IMR-90 (cell line): Measurements from ENCODE around the gene SLC15A3. TPM values are rescaled to one million over a fixed set of nuclear protein-coding genes. Genes with fewer than 3 reads are reported as not detected.

Source experiments
- ATAC-seq: fragments of 200-7000 bp; cut with Tn5 transposase; 2 replicates; pipeline ENCODE4 v1.9.1; 2020; ENCODE audit warnings: low read depth, mild to moderate bottlenecking, moderate library complexity
- BruUV-seq: library from RNA; stranded (reverse); fragments of 400-500 nt; replicated peaks from 2 replicates; lab custom pipeline; 2021; lab: Mats Ljungman, UMichigan
- CTCF ChIA-PET: fragments of 300-600 bp; formaldehyde crosslinking; extraction: SDS; loops from one replicate; lab custom pipeline; 2021; ENCODE audit warnings: antibody characterized with exemption; lab: Yijun Ruan, JAX
- POLR2A ChIA-PET: fragments of 300-600 bp; sonication (Branson Sonifier 250); formaldehyde crosslinking; loops from one replicate; lab custom pipeline; 2022; ENCODE audit warnings: antibody characterized with exemption; ENCODE audit not compliant: unreplicated experiment; lab: Charles Lee
- DNase-seq: peaks from one replicate; pipeline ENCODE4 v3.0.0; 2013
- H2AFZ ChIP-seq: replicated peaks from 2 replicates; pipeline ENCODE3; 2013; ENCODE audit warnings: low read length, mild to moderate bottlenecking; ENCODE audit not compliant: poor library complexity
- H2AK5ac ChIP-seq: 2 replicates; pipeline ENCODE4 v1.6.1; 2013; ENCODE audit warnings: low read depth, low read length, inconsistent platforms
- H2AK9ac ChIP-seq: replicated peaks from 2 replicates; pipeline ENCODE3; 2013; ENCODE audit warnings: mild to moderate bottlenecking, low read depth, low read length, moderate library complexity; ENCODE audit not compliant: poor library complexity
- H2BK120ac ChIP-seq: 2 replicates; pipeline ENCODE4 v1.6.1; 2013; ENCODE audit warnings: low read depth, low read length, inconsistent platforms
- H2BK15ac ChIP-seq: 3 replicates; pipeline ENCODE4 v1.6.1; 2013; ENCODE audit warnings: low read depth, low read length, inconsistent platforms
- H2BK20ac ChIP-seq: 2 replicates; pipeline ENCODE4 v1.6.1; 2013; ENCODE audit warnings: low read depth, mild to moderate bottlenecking, inconsistent platforms, low read length, moderate library complexity
- H2BK5ac ChIP-seq: 2 replicates; pipeline ENCODE4 v1.6.1; 2013; ENCODE audit warnings: mild to moderate bottlenecking, low read depth, low read length, inconsistent platforms; ENCODE audit not compliant: poor library complexity, severe bottlenecking
- H3K14ac ChIP-seq: replicated peaks from 2 replicates; pipeline ENCODE4 v1.6.1; 2013; ENCODE audit warnings: low read depth, low read length, inconsistent platforms
- H3K18ac ChIP-seq: 2 replicates; pipeline ENCODE4 v1.6.1; 2013; ENCODE audit warnings: low read depth, low read length, control low read depth
- H3K23ac ChIP-seq: 2 replicates; pipeline ENCODE4 v1.6.1; 2013; ENCODE audit warnings: low read depth, low read length, inconsistent platforms
- H3K27ac ChIP-seq: 2 replicates; pipeline ENCODE4 v1.5.1; 2013; ENCODE audit warnings: mild to moderate bottlenecking, control low read depth, low read length; ENCODE audit not compliant: insufficient read depth
- H3K27me3 ChIP-seq: 2 replicates; pipeline ENCODE4 v1.6.1; 2013; ENCODE audit warnings: low read length; ENCODE audit not compliant: control insufficient read depth, insufficient read depth
- H3K36me3 ChIP-seq: 2 replicates; pipeline ENCODE4 v1.6.1; 2013; ENCODE audit warnings: low read length, mixed read lengths; ENCODE audit not compliant: control insufficient read depth, insufficient read depth
- H3K4ac ChIP-seq: 2 replicates; pipeline ENCODE4 v1.6.1; 2013; ENCODE audit warnings: low read depth, low read length, inconsistent platforms
- H3K4me1 ChIP-seq: 2 replicates; pipeline ENCODE4 v1.6.1; 2013; ENCODE audit warnings: low read length, mixed read lengths; ENCODE audit not compliant: control insufficient read depth, insufficient read depth
- H3K4me2 ChIP-seq: 2 replicates; pipeline ENCODE4 v1.6.1; 2013; ENCODE audit warnings: low read depth, mild to moderate bottlenecking, control low read depth, low read length, moderate library complexity
- H3K4me3 ChIP-seq: 2 replicates; pipeline ENCODE4 v1.5.1; 2013; ENCODE audit warnings: low read depth, mild to moderate bottlenecking, control low read depth, low read length, moderate library complexity; ENCODE audit not compliant: insufficient read depth
- H3K56ac ChIP-seq: 2 replicates; pipeline ENCODE4 v1.6.1; 2013; ENCODE audit warnings: low read length, inconsistent platforms; ENCODE audit not compliant: insufficient read depth; ENCODE audit errors: extremely low read depth
- H3K79me1 ChIP-seq, 2 experiments: 2 replicates each; pipeline ENCODE4 v1.6.1; 2013; ENCODE audit warnings: low read length in 2 of 2, inconsistent platforms in 1 of 2, low read depth in 1 of 2
- H3K9ac ChIP-seq: 2 replicates; pipeline ENCODE4 v1.6.1; 2013; ENCODE audit warnings: low read depth, low read length, control low read depth
- H3K9me1 ChIP-seq: 2 replicates; pipeline ENCODE4 v1.6.1; 2013; ENCODE audit warnings: low read length, inconsistent platforms; ENCODE audit not compliant: insufficient read depth
- H3K9me3 ChIP-seq: 2 replicates; pipeline ENCODE4 v1.6.1; 2013; ENCODE audit warnings: low read length; ENCODE audit not compliant: control insufficient read depth, insufficient read depth
- H4K20me1 ChIP-seq: 2 replicates; pipeline ENCODE4 v1.6.1; 2013; ENCODE audit warnings: low read length, inconsistent platforms; ENCODE audit not compliant: insufficient read depth
- H4K5ac ChIP-seq: 2 replicates; pipeline ENCODE4 v1.6.1; 2013; ENCODE audit warnings: mild to moderate bottlenecking, low read depth, low read length, control low read depth
- H4K8ac ChIP-seq, 2 experiments: 2 replicates each; pipeline ENCODE4 v1.6.1; 2013; ENCODE audit warnings: low read depth in 2 of 2, low read length in 2 of 2, control low read depth in 1 of 2, inconsistent platforms in 1 of 2
- H4K91ac ChIP-seq: 2 replicates; pipeline ENCODE4 v1.6.1; 2013; ENCODE audit warnings: low read depth, low read length, inconsistent platforms; ENCODE audit not compliant: insufficient read depth
- BHLHE40 ChIP-seq: fragments of 150-350 bp; IDR thresholded peaks from 2 replicates; pipeline ENCODE4 v1.6.1; 2016; ENCODE audit warnings: mild to moderate bottlenecking, low read depth, low read length
- CEBPB ChIP-seq: IDR thresholded peaks from 2 replicates; pipeline ENCODE4 v1.6.1; 2012; ENCODE audit warnings: low read depth, low read length, improper control_type of control experiment
- CHD1 ChIP-seq: IDR thresholded peaks from 2 replicates; pipeline ENCODE4 v1.6.1; 2012; ENCODE audit warnings: low read depth, low read length, improper control_type of control experiment
- CTCF ChIP-seq: conservative IDR thresholded peaks from 2 replicates; pipeline ENCODE4 v1.5.1; 2012; ENCODE audit warnings: mild to moderate bottlenecking, low read depth, low read length, improper control_type of control experiment
- ELK1 ChIP-seq: fragments of 150-350 bp; IDR thresholded peaks from 2 replicates; pipeline ENCODE4 v1.6.1; 2016; ENCODE audit warnings: low read depth, mild to moderate bottlenecking, low read length, moderate library complexity, borderline replicate concordance
- FOS ChIP-seq: fragments of 150-350 bp; IDR thresholded peaks from 2 replicates; pipeline ENCODE4 v1.6.1; 2016; ENCODE audit warnings: low read depth, low read length
- MAFK ChIP-seq: IDR thresholded peaks from 2 replicates; pipeline ENCODE4 v1.6.1; 2012; ENCODE audit warnings: low read depth, low read length, improper control_type of control experiment
- MAZ ChIP-seq: IDR thresholded peaks from 2 replicates; pipeline ENCODE4 v1.6.1; 2012; ENCODE audit warnings: low read depth, mild to moderate bottlenecking, low read length, improper control_type of control experiment, moderate library complexity, borderline replicate concordance
- MXI1 ChIP-seq: IDR thresholded peaks from 2 replicates; pipeline ENCODE4 v1.6.1; 2012; ENCODE audit warnings: low read depth, mild to moderate bottlenecking, low read length, moderate library complexity, borderline replicate concordance
- NFE2L2 ChIP-seq: fragments of 150-350 bp; IDR thresholded peaks from 2 replicates; pipeline ENCODE4 v1.6.1; 2016; ENCODE audit warnings: low read depth, mild to moderate bottlenecking, low read length
- POLR2A ChIP-seq: IDR thresholded peaks from 2 replicates; pipeline ENCODE4 v1.6.1; 2012; ENCODE audit warnings: mild to moderate bottlenecking, low read depth, low read length
- RAD21 ChIP-seq: IDR thresholded peaks from 2 replicates; pipeline ENCODE4 v1.6.1; 2012; ENCODE audit warnings: low read length, improper control_type of control experiment
- RCOR1 ChIP-seq: IDR thresholded peaks from 2 replicates; pipeline ENCODE4 v1.6.1; 2012; ENCODE audit warnings: mild to moderate bottlenecking, low read length, improper control_type of control experiment; ENCODE audit not compliant: insufficient replicate concordance
- RFX5 ChIP-seq: IDR thresholded peaks from 2 replicates; pipeline ENCODE4 v1.8.0; 2012; ENCODE audit warnings: low read depth, mild to moderate bottlenecking, low read length, moderate library complexity
- SMC3 ChIP-seq: fragments of 150-350 bp; IDR thresholded peaks from 2 replicates; pipeline ENCODE4 v1.6.1; 2016; ENCODE audit warnings: low read depth, mild to moderate bottlenecking, antibody characterized with exemption, low read length, moderate library complexity
- USF2 ChIP-seq: fragments of 150-350 bp; IDR thresholded peaks from 2 replicates; pipeline ENCODE4 v1.6.1; 2017; ENCODE audit warnings: mild to moderate bottlenecking, antibody characterized with exemption, low read length, low read depth
- WGBS, 2 experiments: methylation state at CpG; one replicate each; pipeline versions ENCODE4 v1.1.5 to v1.1.7; 2013; ENCODE audit warnings: missing lambda C conversion rate in 2 of 2; ENCODE audit not compliant: insufficient read length in 1 of 2; ENCODE audit errors: extremely low coverage in 2 of 2; 5-methylcytosine and 5-hydroxymethylcytosine counted together
- dilution Hi-C: fragments of 300-500 bp; cut with HindIII; formaldehyde crosslinking; loops from one replicate; pipeline ENCODE4 v1.14.3; 2018; ENCODE audit warnings: low sequenced_read_pairs; ENCODE audit not compliant: unreplicated experiment
- in situ Hi-C: fragments of 300-500 bp; cut with MboI; formaldehyde crosslinking; loops from 3 replicates; pipeline ENCODE4 v1.14.3; 2019; ENCODE audit warnings: low sequenced_read_pairs, inconsistent platforms, mixed read lengths
- intact Hi-C: fragments of 100-400 bp; cut with micrococcal nuclease; formaldehyde crosslinking; loops from 2 replicates; pipeline ENCODE4 v1.10.0; 2022
- polyA plus RNA-seq, 3 experiments: library from polyadenylated mRNA; depleted of rRNA; stranded (reverse); fragments of >200 nt; gene quantifications; 2 replicates each; pipeline ENCODE4 v1.2.3, GENCODE V29; 2012; ENCODE audit warnings: low replicate concordance in 1 of 3
- total RNA-seq: library from RNA; depleted of rRNA; stranded (reverse); fragments of >200 nt; gene quantifications from 2 replicates; pipeline ENCODE4 v1.2.3, GENCODE V29; 2012

SLC15A3 gene
- total and polyA plus RNA-seq, 2 of the 4 experiments (the other 2 are of a cell fraction) = 3.2 to 4.4 TPM

- H2AK9ac ChIP-seq = no peak overlapping the region
- H3K56ac ChIP-seq = no peak overlapping the region
- H3K18ac ChIP-seq = no peak overlapping the region
- H3K4me2 ChIP-seq = no peak overlapping the region
- no peak overlapping the region for H2BK120ac ChIP-seq
- no peak overlapping the region for H4K91ac ChIP-seq
- no peak overlapping the region for H2AK5ac ChIP-seq
- H3K36me3 ChIP-seq = no peaks in the 10 kb centered on the region
- H4K8ac ChIP-seq = no peak overlapping the region
- DNase-seq (no peak), ATAC-seq (no peak)
- no peak overlapping the region for H3K27ac ChIP-seq
- in situ Hi-C loops (no loop called here), dilution Hi-C loops (no loop called here), intact Hi-C loops (no loop called here)
- no peak overlapping the region for H3K14ac ChIP-seq
- H3K4me1 ChIP-seq = no peaks in the 10 kb centered on the region
- no peak overlapping the region for H2BK20ac ChIP-seq
- H3K9me1 ChIP-seq = no peaks in the 10 kb centered on the region
- no peaks in the 10 kb centered on the region for H4K20me1 ChIP-seq
- H4K5ac ChIP-seq = no peak overlapping the region
- no TSS peak for BruUV-seq
- POLR2A ChIA-PET = no interaction called here
- no peaks in the 10 kb centered on the region for H3K79me1 ChIP-seq
- no peak overlapping the region for H2BK5ac ChIP-seq
- no peak overlapping the region for H3K4me3 ChIP-seq
- 66% methylated on average over 7 of the region's 11 CpGs; no CpG with 5 or more reads in 1 of the 2 experiments for WGBS, 2 experiments
- no peak overlapping the region for H2AFZ ChIP-seq
- no peak overlapping the region for H2BK15ac ChIP-seq
- peaks cover 49% of the 10 kb centered on the region for H3K27me3 ChIP-seq
- CTCF ChIA-PET = no interaction called here
- no peak overlapping the region for H3K4ac ChIP-seq
- no peak overlapping the region for H3K9ac ChIP-seq
- H3K9me3 ChIP-seq = no peaks in the 10 kb centered on the region
- TF ChIP-seq USF2 = no peak
- no peak for TF ChIP-seq CTCF
- TF ChIP-seq NFE2L2 = no peak
- no peak for TF ChIP-seq RFX5
- no peak for TF ChIP-seq MAZ
- TF ChIP-seq BHLHE40 = no peak
- TF ChIP-seq RCOR1 = no peak
- no peak for TF ChIP-seq CEBPB
- TF ChIP-seq RAD21 = no peak
- TF ChIP-seq MXI1 = no peak
- TF ChIP-seq FOS = no peak
- TF ChIP-seq ELK1 = no peak
- TF ChIP-seq POLR2A = no peak
- TF ChIP-seq MAFK = no peak
- TF ChIP-seq CHD1 = no peak
- TF ChIP-seq SMC3 = no peak
- H3K23ac ChIP-seq = no peak overlapping the region
Measured at GRCh38 chr11:61000426-61000825, 48.5 kb upstream of the SLC15A3 start.
